Sigmoid colon (tissue), 7 donors: ENCODE data around the gene BUD13. TPM values are rescaled to one million over a fixed set of nuclear protein-coding genes. Genes with fewer than 3 reads are reported as not detected.
A peak's percentile ranks its signal among the peaks of the same experiment; 100 is the strongest.

Experiments
- DNase-seq: peaks from one replicate; pipeline ENCODE4 v3.0.0-alpha.2; 2019
- H3K27ac ChIP-seq, 4 donors: fragments of 200-600 bp; sonication (generic); one replicate each; pipeline ENCODE4 v1.5.1; 2016 to 2019; ENCODE audit warnings: mild to moderate bottlenecking in 1 of 4
- H3K27me3 ChIP-seq, 3 donors: fragments of 200-600 bp; sonication (generic); one replicate each; pipeline ENCODE4 v1.5.1; 2019; ENCODE audit warnings: mild to moderate bottlenecking in 1 of 3
- H3K36me3 ChIP-seq, 4 donors: fragments of 200-600 bp; sonication (generic); one replicate each; pipeline ENCODE4 v1.5.1; 2016 to 2019
- H3K4me1 ChIP-seq, 4 donors: fragments of 200-600 bp; sonication (generic); one replicate each; pipeline ENCODE4 v1.5.1; 2017 to 2019
- H3K4me3 ChIP-seq, 4 donors: fragments of 200-600 bp; sonication (generic); one replicate each; pipeline ENCODE4 v1.5.1; 2017 to 2019; ENCODE audit warnings: mild to moderate bottlenecking in 2 of 4, moderate library complexity in 1 of 4
- H3K9me3 ChIP-seq, 4 donors: fragments of 200-600 bp in 3 of 4; sonication (generic) in 3 of 4; one replicate each; pipeline versions ENCODE4 v1.5.1 to v1.6.1; 2013 to 2019
- CTCF ChIP-seq, 4 experiments: fragments of 450-650 bp in 3 of 4; fragments of 200-600 bp in 1 of 4; IDR thresholded peaks; one replicate each; pipeline ENCODE4 v1.5.1; 2016 to 2019; ENCODE audit warnings: antibody characterized with exemption in 4 of 4, mild to moderate bottlenecking in 3 of 4, moderate library complexity in 2 of 4
- EP300 ChIP-seq, 4 donors: sonication (generic); formaldehyde crosslinking; IDR thresholded peaks; one replicate each; pipeline ENCODE4 v1.6.1; 2017; ENCODE audit warnings: antibody characterized with exemption in 4 of 4
- POLR2A ChIP-seq, 2 donors: fragments of 450-650 bp; IDR thresholded peaks; one replicate each; pipeline ENCODE4 v1.6.1; 2016; ENCODE audit warnings: antibody characterized with exemption in 2 of 2, mild to moderate bottlenecking in 2 of 2, moderate library complexity in 2 of 2
- POLR2AphosphoS5 ChIP-seq, 4 donors: sonication (generic); formaldehyde crosslinking; IDR thresholded peaks; one replicate each; pipeline ENCODE4 v1.6.1; 2017; ENCODE audit warnings: antibody characterized with exemption in 4 of 4
- WGBS, 2 donors: extraction: QIAGEN DNeasy Blood & Tissue Kit; methylation state at CpG; one replicate each; pipeline ENCODE4 v1.1.7; 2013; 5-methylcytosine and 5-hydroxymethylcytosine counted together
- intact Hi-C: fragments of 100-400 bp; cut with DNase I; formaldehyde crosslinking; loops from one replicate; pipeline ENCODE4 v1.15.1; 2023
- polyA plus RNA-seq, 3 donors: library from polyadenylated mRNA; stranded (reverse); fragments of 200-250 nt; gene quantifications; one replicate each; pipeline ENCODE4 v1.2.3, GENCODE V29; 2013
- total RNA-seq, 4 donors: library from RNA; depleted of rRNA; stranded (reverse); fragments of >200 nt; gene quantifications; one replicate each; pipeline ENCODE4 v1.1.0, GENCODE V29; 2016
- donor health status: healthy with polysubstance abuse.
- donor health status: Bipolar disorder and iron deficiency.
- donor health status: healthy.

BUD13 gene, protein sequence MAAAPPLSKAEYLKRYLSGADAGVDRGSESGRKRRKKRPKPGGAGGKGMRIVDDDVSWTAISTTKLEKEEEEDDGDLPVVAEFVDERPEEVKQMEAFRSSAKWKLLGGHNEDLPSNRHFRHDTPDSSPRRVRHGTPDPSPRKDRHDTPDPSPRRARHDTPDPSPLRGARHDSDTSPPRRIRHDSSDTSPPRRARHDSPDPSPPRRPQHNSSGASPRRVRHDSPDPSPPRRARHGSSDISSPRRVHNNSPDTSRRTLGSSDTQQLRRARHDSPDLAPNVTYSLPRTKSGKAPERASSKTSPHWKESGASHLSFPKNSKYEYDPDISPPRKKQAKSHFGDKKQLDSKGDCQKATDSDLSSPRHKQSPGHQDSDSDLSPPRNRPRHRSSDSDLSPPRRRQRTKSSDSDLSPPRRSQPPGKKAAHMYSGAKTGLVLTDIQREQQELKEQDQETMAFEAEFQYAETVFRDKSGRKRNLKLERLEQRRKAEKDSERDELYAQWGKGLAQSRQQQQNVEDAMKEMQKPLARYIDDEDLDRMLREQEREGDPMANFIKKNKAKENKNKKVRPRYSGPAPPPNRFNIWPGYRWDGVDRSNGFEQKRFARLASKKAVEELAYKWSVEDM
- 10 to 100 TPM; 12.2 to 19.9 (median 18.5) TPM for total RNA-seq
- 10 to 100 TPM; 13.8 to 16.8 (median 14.1) TPM for polyA plus RNA-seq

GRCh38 chr11:116772443-116773202 is at the start of gene BUD13:
Gene BUD13, minus strand, starts transcription at chr11:116772987. Its CDS starts 23 bp downstream, at chr11:116772964.
- Histone ChIP-seq H3K4me3 (peak within 1 kb of the TSS; percentile 63 to 88 (median 72)), H3K27me3 (no peaks in the 10 kb centered on the region), H3K4me1 (peaks cover 0 to 25% (median 18%) of the 10 kb centered on the region in 4 donors), H3K36me3 (peaks cover 0 to 41% (median 11%) of the 10 kb centered on the region in 4 donors), H3K9me3 (no peaks in the 10 kb centered on the region), H3K27ac (peak within 1 kb of the TSS; percentile 85 to 93 (median 89))
- DNase-seq = peak; percentile 95
- intact Hi-C loops = no loop called here
- TF ChIP-seq EP300 (IDR thresholded peaks at IDR 0.05) = peak in 1 of 4 donors; percentile 61
- no peak for TF ChIP-seq CTCF (IDR thresholded peaks at IDR 0.05)
- TF ChIP-seq POLR2A (IDR thresholded peaks at IDR 0.05) = peak; percentile 47 to 58
- peak; percentile 72 to 89 (median 86) for TF ChIP-seq POLR2AphosphoS5 (IDR thresholded peaks at IDR 0.05)
- WGBS, 2 donors = 0% methylated on average over 73 of the region's 73 CpGs

- Histone ChIP-seq H3K36me3 (no peaks in the 10 kb centered on the region), H3K4me1 (no peaks in the 10 kb centered on the region), H3K4me3 (no peak overlapping the region), H3K9me3 (no peaks in the 10 kb centered on the region), H3K27me3 (no peaks in the 10 kb centered on the region), H3K27ac (no peak overlapping the region)
- no peak for TF ChIP-seq POLR2A (IDR thresholded peaks at IDR 0.05)
- TF ChIP-seq EP300 (IDR thresholded peaks at IDR 0.05) = no peak
- no peak for TF ChIP-seq CTCF (IDR thresholded peaks at IDR 0.05)
- no peak for TF ChIP-seq POLR2AphosphoS5 (IDR thresholded peaks at IDR 0.05)
- no peak for DNase-seq
- 75 to 77% methylated on average over 5 of the region's 5 CpGs for WGBS, 2 donors
- intact Hi-C loops = no loop called here
These were observed 49.8 kb upstream of the BUD13 start for GRCh38 chr11:116822575-116822974.

GRCh38 chr11:116821050-116821918 is 48.5 kb upstream of the BUD13 start:
- H3K9me3 ChIP-seq = no peaks in the 10 kb centered on the region
- no peak overlapping the region for H3K4me3 ChIP-seq
- no peak overlapping the region for H3K27ac ChIP-seq
- no peak for DNase-seq
- no peaks in the 10 kb centered on the region for H3K36me3 ChIP-seq
- no peaks in the 10 kb centered on the region for H3K27me3 ChIP-seq
- WGBS, 2 donors = 95% methylated on average over 51 of the region's 51 CpGs
- no peak for TF ChIP-seq POLR2A (IDR thresholded peaks at IDR 0.05)
- no peak for TF ChIP-seq EP300 (IDR thresholded peaks at IDR 0.05)
- no peak for TF ChIP-seq CTCF (IDR thresholded peaks at IDR 0.05)
- no peak for TF ChIP-seq POLR2AphosphoS5 (IDR thresholded peaks at IDR 0.05)
- H3K4me1 ChIP-seq = no peaks in the 10 kb centered on the region
- intact Hi-C loops = no loop called here

GRCh38 chr11:116819049-116819448 is 46.3 kb upstream of the BUD13 start:
- H3K36me3 ChIP-seq = no peaks in the 10 kb centered on the region
- intact Hi-C loops = no loop called here
- no peak overlapping the region for H3K4me3 ChIP-seq
- no peaks in the 10 kb centered on the region for H3K4me1 ChIP-seq
- H3K9me3 ChIP-seq = no peaks in the 10 kb centered on the region
- TF ChIP-seq POLR2AphosphoS5 (IDR thresholded peaks at IDR 0.05) = no peak
- TF ChIP-seq EP300 (IDR thresholded peaks at IDR 0.05) = no peak
- no peak for TF ChIP-seq CTCF (IDR thresholded peaks at IDR 0.05)
- TF ChIP-seq POLR2A (IDR thresholded peaks at IDR 0.05) = no peak
- H3K27me3 ChIP-seq = no peaks in the 10 kb centered on the region
- no peak for DNase-seq
- H3K27ac ChIP-seq = no peak overlapping the region
- 91 to 92% methylated on average over 9 of the region's 9 CpGs for WGBS, 2 donors
